Keratinocyte (primary cell): Measurements from ENCODE around the gene SFTPB.
A peak's percentile ranks its signal among the peaks of the same experiment; 100 is the strongest.

Experiments
- CTCF ChIP-seq, 3 experiments: IDR thresholded peaks in 1 of 3; conservative IDR thresholded peaks in 1 of 3; optimal IDR thresholded peaks in 1 of 3; 2 replicates in 2 of 3; 3 replicates in 1 of 3; pipeline versions ENCODE3 to v1.5.1; 2011; ENCODE audit warnings: low read length in 3 of 3, mild to moderate bottlenecking in 3 of 3, moderate library complexity in 2 of 3, control low read depth in 1 of 3, inconsistent platforms in 1 of 3; ENCODE audit not compliant: insufficient read depth in 2 of 3; ENCODE audit errors: extremely low read depth in 1 of 3
- EZH2 ChIP-seq: IDR thresholded peaks from one replicate; pipeline ENCODE4 v1.6.1; 2012; ENCODE audit warnings: inconsistent platforms, mild to moderate bottlenecking, low read length, moderate library complexity

GRCh38 chr2:85648619-85649018 lies 19.4 kb downstream of the SFTPB start:
- TF ChIP-seq CTCF (optimal IDR thresholded peaks at IDR 0.05 in 1 of 3, IDR thresholded peaks at IDR 0.05 in 1 of 3, conservative IDR thresholded peaks at IDR 0.05 in 1 of 3; ENCODE audit: extremely low read depth in 1 of 3, insufficient read depth in 2 of 3, low read length in 3 of 3) (peak; percentile 22 to 43 (median 38)), EZH2 (no peak)
